ENCODE data around the gene STAC. TPM values are rescaled to one million over a fixed set of nuclear protein-coding genes. Genes with fewer than 3 reads are reported as not detected.

The STAC gene
- total and polyA plus RNA-seq, 2 experiments from 2014 or later, result 12.2 to 24.9 TPM

- Histone ChIP-seq H3K27me3 (no peaks in the 10 kb centered on the region), H3K4me3 (no peak overlapping the region), H3K27ac (no peak overlapping the region), H3K4me1 (ENCODE audit: low read depth) (no peaks in the 10 kb centered on the region), H3K36me3 (no peaks in the 10 kb centered on the region), H3K9me3 (ENCODE audit: low read depth) (no peaks in the 10 kb centered on the region)
- no peak for DNase-seq (ENCODE audit: low read depth in 1 of 2, low spot score in 1 of 2)
- no peak for TF ChIP-seq CTCF (IDR thresholded peaks at IDR 0.05; ENCODE audit: low read depth, low read length)
Observed at GRCh38 chr3:36429986-36430485, 49.7 kb downstream of the STAC start.

- H3K27me3 ChIP-seq, result no peaks in the 10 kb centered on the region
- H3K9me3 ChIP-seq (ENCODE audit: low read depth), result no peaks in the 10 kb centered on the region
- H3K4me3 ChIP-seq, result no peak overlapping the region
- no peaks in the 10 kb centered on the region for H3K4me1 ChIP-seq (ENCODE audit: low read depth)
- H3K36me3 ChIP-seq, result no peaks in the 10 kb centered on the region
- DNase-seq (ENCODE audit: low read depth in 1 of 2, low spot score in 1 of 2), result no peak
- TF ChIP-seq CTCF (IDR thresholded peaks at IDR 0.05; ENCODE audit: low read depth, low read length), result no peak
- no peak overlapping the region for H3K27ac ChIP-seq
Observed at GRCh38 chr3:36433511-36433910, 53.2 kb downstream of the STAC start.

- H3K36me3 ChIP-seq, result no peaks in the 10 kb centered on the region
- H3K27me3 ChIP-seq, result no peaks in the 10 kb centered on the region
- no peaks in the 10 kb centered on the region for H3K9me3 ChIP-seq (ENCODE audit: low read depth)
- no peak for TF ChIP-seq CTCF (IDR thresholded peaks at IDR 0.05; ENCODE audit: low read depth, low read length)
- H3K27ac ChIP-seq, result no peak overlapping the region
- H3K4me1 ChIP-seq (ENCODE audit: low read depth), result no peaks in the 10 kb centered on the region
- DNase-seq (ENCODE audit: low read depth in 1 of 2, low spot score in 1 of 2), result peak in 1 of 2 donors; percentile 57
- no peak overlapping the region for H3K4me3 ChIP-seq
Observed at GRCh38 chr3:36434687-36435426, 54.6 kb downstream of the STAC start.

GRCh38 chr3:36443028-36443686 lies 62.9 kb downstream of the STAC start:
- H3K4me1 ChIP-seq (ENCODE audit: low read depth), result no peaks in the 10 kb centered on the region

GRCh38 chr3:36444909-36445308 lies 64.6 kb downstream of the STAC start:
- Histone ChIP-seq H3K27me3 (no peaks in the 10 kb centered on the region), H3K4me1 (ENCODE audit: low read depth) (no peaks in the 10 kb centered on the region), H3K36me3 (no peaks in the 10 kb centered on the region), H3K9me3 (ENCODE audit: low read depth) (no peaks in the 10 kb centered on the region), H3K27ac (no peak overlapping the region), H3K4me3 (no peak overlapping the region)
- peak in 1 of 2 donors; percentile 3 for DNase-seq (ENCODE audit: low read depth in 1 of 2, low spot score in 1 of 2)
- TF ChIP-seq CTCF (IDR thresholded peaks at IDR 0.05; ENCODE audit: low read depth, low read length), result no peak

More at GRCh38 chr3:36443028-36443686, 62.9 kb downstream of the STAC start:
- Histone ChIP-seq H3K36me3 (no peaks in the 10 kb centered on the region), H3K27me3 (no peaks in the 10 kb centered on the region), H3K4me3 (no peak overlapping the region), H3K9me3 (ENCODE audit: low read depth) (no peaks in the 10 kb centered on the region), H3K27ac (no peak overlapping the region)
- no peak for TF ChIP-seq CTCF (IDR thresholded peaks at IDR 0.05; ENCODE audit: low read depth, low read length)
- DNase-seq (ENCODE audit: low read depth in 1 of 2, low spot score in 1 of 2), result no peak

Data from cardiac muscle cell (in vitro differentiated cells and primary cell).